K562 (cell line): ENCODE measurements around the gene SLC9A3.

Experiments used
- BHLHE40 ChIP-seq: IDR thresholded peaks from 2 replicates; pipeline ENCODE4 v1.6.1; 2011; ENCODE audit warnings: low read length, improper control_type of control experiment
- CHD1 ChIP-seq: fragments of 200-600 bp; sonication (generic); IDR thresholded peaks from one replicate; pipeline ENCODE4 v1.6.1; 2012; ENCODE audit warnings: mild to moderate bottlenecking, moderate library complexity, low read length, inconsistent platforms
- CTCF ChIP-seq, 3 experiments: IDR thresholded peaks in 2 of 3; conservative IDR thresholded peaks in 1 of 3; 2 replicates each; pipeline ENCODE4 v1.5.1; 2011 to 2012; ENCODE audit warnings: low read length in 3 of 3, mild to moderate bottlenecking in 3 of 3, control low read depth in 2 of 3, improper control_type of control experiment in 1 of 3, inconsistent platforms in 1 of 3, low read depth in 1 of 3, mixed read lengths in 1 of 3, moderate library complexity in 1 of 3; ENCODE audit not compliant: insufficient read depth in 2 of 3
- EZH2 ChIP-seq: IDR thresholded peaks from 2 replicates; pipeline ENCODE4 v1.6.1; 2012; ENCODE audit warnings: low read depth, mild to moderate bottlenecking, inconsistent platforms, low read length, borderline replicate concordance
- FOXP1 ChIP-seq: sonication (generic); formaldehyde crosslinking; IDR thresholded peaks from 2 replicates; pipeline ENCODE4 v1.8.0; 2022; ENCODE audit warnings: mild to moderate bottlenecking, missing genetic modification reagents
- MED1 ChIP-seq: sonication (generic); formaldehyde crosslinking; IDR thresholded peaks from 2 replicates; pipeline ENCODE4 v1.8.1; 2023; ENCODE audit warnings: missing genetic modification reagents, borderline replicate concordance
- NFE2 ChIP-seq: IDR thresholded peaks from 2 replicates; pipeline ENCODE4 v1.6.1; 2014; ENCODE audit warnings: antibody characterized with exemption, low read depth
- SLC30A9 ChIP-seq: fragments of 250-450 bp; sonication (Bioruptor Pico); IDR thresholded peaks from 2 replicates; pipeline ENCODE4 v1.8.0; 2022; ENCODE audit warnings: mild to moderate bottlenecking, moderate library complexity
- USF2 ChIP-seq: sonication (generic); formaldehyde crosslinking; IDR thresholded peaks from 2 replicates; pipeline ENCODE4 v1.5.0; 2020; ENCODE audit warnings: missing genetic modification reagents
- ZBTB8A ChIP-seq: fragments of 450-650 bp; IDR thresholded peaks from 2 replicates; pipeline ENCODE4 v1.6.1; 2018; ENCODE audit warnings: mild to moderate bottlenecking, moderate library complexity; ENCODE audit not compliant: partially characterized antibody
- ZNF175 ChIP-seq: fragments of 200-800 bp; sonication (Bioruptor generic); IDR thresholded peaks from 2 replicates; pipeline ENCODE4 v1.6.1; 2016; ENCODE audit warnings: low read depth, mild to moderate bottlenecking, missing genetic modification characterization, missing compliant biosample characterization

- TF ChIP-seq MED1 (CRISPR knock-in tag) (no peak), EZH2 (no peak), USF2 (no peak), SLC30A9 (CRISPR knock-in tag) (no peak), CTCF (IDR thresholded peaks at IDR 0.05 in 2 of 3, conservative IDR thresholded peaks at IDR 0.05 in 1 of 3; ENCODE audit: insufficient read depth in 2 of 3, low read depth in 1 of 3, low read length in 3 of 3) (no peak), ZBTB8A (no peak), FOXP1 (CRISPR knock-in tag) (no peak), BHLHE40 (no peak), ZNF175 (no peak), NFE2 (no peak), CHD1 (no peak)
Measured at GRCh38 chr5:432928-433791, 91.1 kb downstream of the SLC9A3 start.
